ENCODE results near the gene FKBP1A. TPM values are rescaled to one million over a fixed set of nuclear protein-coding genes. Genes with fewer than 3 reads are reported as not detected.

FKBP1A gene
- total and polyA plus RNA-seq, 2 of the 4 experiments (the other 2 are of a cell fraction) = 120 to 528 TPM

DNA sequence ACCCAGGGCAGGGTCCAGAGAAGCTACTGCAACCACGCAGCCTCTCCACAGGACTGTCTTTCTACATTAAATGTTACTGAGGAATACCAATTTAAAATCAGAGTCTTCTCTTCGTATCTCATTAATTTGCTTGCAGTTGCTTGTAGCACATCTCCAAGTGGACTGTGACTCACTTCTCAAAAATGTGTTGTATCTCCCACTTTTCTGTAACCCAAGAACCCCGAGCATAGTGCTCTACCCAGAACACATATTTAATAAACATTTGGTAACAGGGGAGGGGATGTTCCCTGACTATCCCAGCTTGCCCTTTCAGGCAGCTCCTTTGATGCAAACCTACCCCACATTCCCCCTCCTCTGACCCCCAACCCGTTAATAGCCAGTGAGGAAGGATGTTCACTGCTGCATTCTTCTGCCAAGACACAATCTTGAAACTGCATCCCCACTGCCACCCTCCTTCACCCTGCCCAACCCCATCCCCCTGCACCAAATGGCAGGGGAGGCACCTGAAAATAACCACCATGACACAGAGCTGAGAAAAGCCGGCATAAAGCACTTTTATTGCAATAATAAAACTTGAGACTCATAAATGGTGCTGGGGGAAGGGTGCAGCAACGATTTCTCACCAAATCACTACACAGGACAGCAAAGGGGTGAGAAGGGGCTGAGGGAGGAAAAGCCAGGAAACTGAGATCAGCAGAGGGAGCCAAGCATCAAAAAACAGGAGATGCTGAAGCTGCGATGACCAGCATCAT lies 24.2 kb downstream of the FKBP1A start:
- no peak overlapping the region for H2AFZ ChIP-seq (replicated peaks; ENCODE audit: low read length, poor library complexity)
- H3K9me3 ChIP-seq (ENCODE audit: control insufficient read depth, insufficient read depth, low read length) = no peaks in the 10 kb centered on the region
- H3K4me3 ChIP-seq (ENCODE audit: insufficient read depth, low read depth, low read length) = no peak overlapping the region
- H3K23ac ChIP-seq (ENCODE audit: low read depth, low read length) = peak overlapping the region; percentile 42; the same call in 1 of the 2 replicates
- H3K4ac ChIP-seq (ENCODE audit: low read depth, low read length) = 0 out of 2 replicates have a peak overlapping the region, but pooled peaks have one; percentile 5
- peaks cover 51 to 76% of the 10 kb centered on the region in 2 experiments for H3K79me1 ChIP-seq (ENCODE audit: low read depth in 1 of 2, low read length in 2 of 2)
- POLR2A ChIA-PET (ENCODE audit: unreplicated experiment) = no interaction called here
- in situ Hi-C loops (cut with MboI; ENCODE audit: low sequenced_read_pairs) (no loop called here), dilution Hi-C loops (cut with HindIII; ENCODE audit: low sequenced_read_pairs, unreplicated experiment) (no loop called here), intact Hi-C loops (cut with micrococcal nuclease) (no loop called here)
- H3K14ac ChIP-seq (replicated peaks; ENCODE audit: low read depth, low read length) = peak overlapping the region; percentile 55; the same call in 1 of the 2 replicates
- H2BK15ac ChIP-seq (ENCODE audit: low read depth, low read length) = no peak overlapping the region
- H4K20me1 ChIP-seq (ENCODE audit: insufficient read depth, low read length) = peaks cover 39% of the 10 kb centered on the region
- H4K91ac ChIP-seq (ENCODE audit: insufficient read depth, low read depth, low read length) = peak overlapping the region; percentile 39
- H2BK20ac ChIP-seq (ENCODE audit: low read depth, low read length) = no peak overlapping the region
- CTCF ChIA-PET = no interaction called here
- H2AK5ac ChIP-seq (ENCODE audit: low read depth, low read length) = peak overlapping the region; percentile 40; the same call in 1 of the 2 replicates
- no peak overlapping the region for H3K56ac ChIP-seq (ENCODE audit: extremely low read depth, insufficient read depth, low read length)
- H4K5ac ChIP-seq (ENCODE audit: low read depth, low read length) = no peak overlapping the region
- DNase-seq (peak; percentile 66), ATAC-seq (ENCODE audit: low read depth) (peak; percentile 73)
- H3K9me1 ChIP-seq (ENCODE audit: insufficient read depth, low read length) = peaks cover 36% of the 10 kb centered on the region
- H2BK5ac ChIP-seq (ENCODE audit: low read depth, low read length, poor library complexity, severe bottlenecking) = peak overlapping the region; percentile 63
- H3K36me3 ChIP-seq (ENCODE audit: control insufficient read depth, insufficient read depth, low read length) = peaks cover 22% of the 10 kb centered on the region
- H3K27me3 ChIP-seq (ENCODE audit: control insufficient read depth, insufficient read depth, low read length) = no peaks in the 10 kb centered on the region
- no peak overlapping the region for H3K9ac ChIP-seq (ENCODE audit: low read depth, low read length)
- BruUV-seq (replicated peaks) = no TSS peak
- no peak overlapping the region for H3K18ac ChIP-seq (ENCODE audit: low read depth, low read length)
- peak overlapping the region; percentile 50 for H3K4me2 ChIP-seq (ENCODE audit: low read depth, low read length)
- H3K27ac ChIP-seq (ENCODE audit: insufficient read depth, low read length) = peak overlapping the region; percentile 37; the same call in 1 of the 2 replicates
- peak overlapping the region; percentile 63 for H2AK9ac ChIP-seq (replicated peaks; ENCODE audit: low read depth, low read length, poor library complexity)
- no peak for TF ChIP-seq BHLHE40 (IDR thresholded peaks at IDR 0.05; ENCODE audit: low read depth, low read length)
- TF ChIP-seq MAFK (IDR thresholded peaks at IDR 0.05; ENCODE audit: low read depth, low read length) = no peak
- no peak for TF ChIP-seq MAZ (IDR thresholded peaks at IDR 0.05; ENCODE audit: borderline replicate concordance, low read depth, low read length)
- TF ChIP-seq MXI1 (IDR thresholded peaks at IDR 0.05; ENCODE audit: borderline replicate concordance, low read depth, low read length) = no peak
- TF ChIP-seq RAD21 (IDR thresholded peaks at IDR 0.05; ENCODE audit: low read length) = no peak
- TF ChIP-seq NFE2L2 (IDR thresholded peaks at IDR 0.05; ENCODE audit: low read depth, low read length) = no peak
- TF ChIP-seq, protein P1, sequence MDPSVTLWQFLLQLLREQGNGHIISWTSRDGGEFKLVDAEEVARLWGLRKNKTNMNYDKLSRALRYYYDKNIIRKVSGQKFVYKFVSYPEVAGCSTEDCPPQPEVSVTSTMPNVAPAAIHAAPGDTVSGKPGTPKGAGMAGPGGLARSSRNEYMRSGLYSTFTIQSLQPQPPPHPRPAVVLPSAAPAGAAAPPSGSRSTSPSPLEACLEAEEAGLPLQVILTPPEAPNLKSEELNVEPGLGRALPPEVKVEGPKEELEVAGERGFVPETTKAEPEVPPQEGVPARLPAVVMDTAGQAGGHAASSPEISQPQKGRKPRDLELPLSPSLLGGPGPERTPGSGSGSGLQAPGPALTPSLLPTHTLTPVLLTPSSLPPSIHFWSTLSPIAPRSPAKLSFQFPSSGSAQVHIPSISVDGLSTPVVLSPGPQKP (IDR thresholded peaks at IDR 0.05; ENCODE audit: borderline replicate concordance, low read depth, low read length) = no peak
- peak overlapping the region in 1 of 2 experiments; percentile 46; a peak in 1 of 4 replicates for H4K8ac ChIP-seq (ENCODE audit: low read depth in 2 of 2, low read length in 2 of 2)
- no peak overlapping the region for H2BK120ac ChIP-seq (ENCODE audit: low read depth, low read length)
- peaks cover 22% of the 10 kb centered on the region for H3K4me1 ChIP-seq (ENCODE audit: control insufficient read depth, insufficient read depth, low read length)
- WGBS, 2 experiments (ENCODE audit: extremely low coverage in 2 of 2, insufficient read length in 1 of 2) = no CpG with 5 or more reads among the region's 7 CpGs
